HL-60 (cell line): ENCODE measurements around the gene ZNF107.
A peak's percentile ranks its signal among the peaks of the same experiment; 100 is the strongest.

Source experiments
- DNase-seq, 2 experiments: peaks; one replicate each; pipeline ENCODE4 v3.0.0-alpha.2; 2010 to 2020; ENCODE audit warnings: low read depth in 1 of 2, low spot score in 1 of 2
- H3K27ac ChIP-seq: fragments of 250-450 bp; sonication (Bioruptor Pico); replicated peaks from 2 replicates; pipeline ENCODE4 v1.5.1; 2020; ENCODE audit warnings: mild to moderate bottlenecking, moderate library complexity
- H3K27me3 ChIP-seq: fragments of 250-450 bp; sonication (Bioruptor Pico); 2 replicates; pipeline ENCODE4 v1.5.1; 2021; ENCODE audit warnings: mild to moderate bottlenecking, moderate library complexity; ENCODE audit not compliant: insufficient read depth, poor library complexity, severe bottlenecking
- H3K4me3 ChIP-seq: replicated peaks from 2 replicates; pipeline ENCODE4 v1.5.1; 2011; ENCODE audit warnings: mild to moderate bottlenecking, control low read depth, low read length; ENCODE audit not compliant: insufficient read depth
- CTCF ChIP-seq: IDR thresholded peaks from one replicate; pipeline ENCODE4 v1.5.1; 2011; ENCODE audit warnings: low read length, control low read depth, inconsistent platforms; ENCODE audit not compliant: insufficient read depth
- GABPA ChIP-seq: IDR thresholded peaks from 2 replicates; pipeline ENCODE4 v1.6.1; 2012; ENCODE audit warnings: low read depth
- POLR2AphosphoS5 ChIP-seq: IDR thresholded peaks from 2 replicates; pipeline ENCODE4 v1.6.1; 2012; ENCODE audit warnings: low read depth
- REST ChIP-seq: IDR thresholded peaks from 2 replicates; pipeline ENCODE4 v1.6.1; 2012; ENCODE audit warnings: low read depth; ENCODE audit not compliant: insufficient replicate concordance
- SPI1 ChIP-seq: IDR thresholded peaks from 2 replicates; pipeline ENCODE4 v1.6.1; 2012; ENCODE audit warnings: low read depth, mild to moderate bottlenecking, borderline replicate concordance
- long read RNA-seq: library from polyadenylated mRNA; unstranded; transcript quantifications from one replicate; pipeline ENCODE4 v2.0.0, GENCODE V29; 2020

Gene ZNF107
- long read RNA-seq, full-length matches to known transcripts: 23 of 72 reads
- long read RNA-seq, partial matches to known transcripts: 1 of 72 reads
- long read RNA-seq, other reads (novel, unspliced or antisense): 48 of 72 reads

GRCh38 chr7:64665980-64666662 lies at the start of gene ZNF107:
TSS of gene ZNF107 (plus strand) at chr7:64666133. CDS start at chr7:64666283, 150 bp downstream.
- no peak for TF ChIP-seq SPI1
- no peak for TF ChIP-seq CTCF
- TF ChIP-seq POLR2AphosphoS5: peak; percentile 85
- TF ChIP-seq REST: peak; percentile 42
- no peak for TF ChIP-seq GABPA
- Histone ChIP-seq H3K27ac (peak within 1 kb of the TSS; percentile 87), H3K4me3 (peak within 1 kb of the TSS; percentile 55), H3K27me3 (no peaks in the 10 kb centered on the region)
- DNase-seq: peak; percentile 86 to 97

- peak in 1 of 2 experiments; percentile 61 for DNase-seq
- TF ChIP-seq CTCF: peak; percentile 13
- TF ChIP-seq SPI1: no peak
- Histone ChIP-seq H3K27ac (no peak overlapping the region), H3K4me3 (no peak overlapping the region), H3K27me3 (no peaks in the 10 kb centered on the region)
Measured at GRCh38 chr7:64618785-64619456, 47.0 kb upstream of the ZNF107 start.

- no peaks in the 10 kb centered on the region for H3K27me3 ChIP-seq
- H3K27ac ChIP-seq: no peak overlapping the region
- TF ChIP-seq CTCF (no peak), SPI1 (no peak), GABPA (no peak), POLR2AphosphoS5 (no peak), REST (no peak)
- DNase-seq: no peak
- H3K4me3 ChIP-seq: no peak overlapping the region
Measured at GRCh38 chr7:64619705-64620104, 46.2 kb upstream of the ZNF107 start.
